GM10248 (cell line): ENCODE measurements around the gene C1QTNF8.

ENCODE experiments used
- CTCF ChIA-PET: fragments of 300-600 bp; sonication (Branson Sonifier 250); formaldehyde crosslinking; extraction: SDS; loops from one replicate; lab custom pipeline; 2021; ENCODE audit warnings: antibody characterized with exemption; lab: Yijun Ruan, JAX
- POLR2A ChIA-PET: fragments of 350-650 bp; sonication (Branson Sonifier 250); formaldehyde crosslinking; extraction: SDS; loops from one replicate; lab custom pipeline; 2020; ENCODE audit warnings: antibody characterized with exemption; lab: Yijun Ruan, JAX
- DNase-seq: peaks from one replicate; pipeline ENCODE4 v3.0.0; 2012; ENCODE audit errors: extremely low spot score
- TF ChIP-seq, protein P1 (sequence below): IDR thresholded peaks from 2 replicates; pipeline ENCODE4 v1.5.1; 2012; ENCODE audit warnings: mild to moderate bottlenecking, low read depth; ENCODE audit errors: extremely low read depth, missing control alignments, control extremely low read depth

The C1QTNF8 gene

GRCh38 chr16:1106659-1107058, 10.6 kb upstream of the C1QTNF8 start:
- no peak for DNase-seq
- TF ChIP-seq, protein P1, sequence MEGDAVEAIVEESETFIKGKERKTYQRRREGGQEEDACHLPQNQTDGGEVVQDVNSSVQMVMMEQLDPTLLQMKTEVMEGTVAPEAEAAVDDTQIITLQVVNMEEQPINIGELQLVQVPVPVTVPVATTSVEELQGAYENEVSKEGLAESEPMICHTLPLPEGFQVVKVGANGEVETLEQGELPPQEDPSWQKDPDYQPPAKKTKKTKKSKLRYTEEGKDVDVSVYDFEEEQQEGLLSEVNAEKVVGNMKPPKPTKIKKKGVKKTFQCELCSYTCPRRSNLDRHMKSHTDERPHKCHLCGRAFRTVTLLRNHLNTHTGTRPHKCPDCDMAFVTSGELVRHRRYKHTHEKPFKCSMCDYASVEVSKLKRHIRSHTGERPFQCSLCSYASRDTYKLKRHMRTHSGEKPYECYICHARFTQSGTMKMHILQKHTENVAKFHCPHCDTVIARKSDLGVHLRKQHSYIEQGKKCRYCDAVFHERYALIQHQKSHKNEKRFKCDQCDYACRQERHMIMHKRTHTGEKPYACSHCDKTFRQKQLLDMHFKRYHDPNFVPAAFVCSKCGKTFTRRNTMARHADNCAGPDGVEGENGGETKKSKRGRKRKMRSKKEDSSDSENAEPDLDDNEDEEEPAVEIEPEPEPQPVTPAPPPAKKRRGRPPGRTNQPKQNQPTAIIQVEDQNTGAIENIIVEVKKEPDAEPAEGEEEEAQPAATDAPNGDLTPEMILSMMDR: no peak
- CTCF ChIA-PET: no interaction called here
- POLR2A ChIA-PET: no interaction called here

GRCh38 chr16:1105888-1106620, 10.0 kb upstream of the C1QTNF8 start:
- TF ChIP-seq, protein P1: peak; percentile 71
- ChIA-PET POLR2A (no interaction called here), CTCF (no interaction called here)
- peak; percentile 68 for DNase-seq

- ChIA-PET CTCF (interaction anchor here (0.7 to 1.6 kb wide), 12 partner anchors 8 to 396 kb away, joined by 3 to 7 read pairs (median 4); partner anchors contain the start of genes CHTF18, GNG13 and RPUSD1), POLR2A (no interaction called here)
- TF ChIP-seq, protein P1: no peak
- no peak for DNase-seq
Observed at GRCh38 chr16:1103636-1103980, 7.6 kb upstream of the C1QTNF8 start.

- TF ChIP-seq, protein P1: peak; percentile 91
- peak; percentile 89 for DNase-seq
- POLR2A ChIA-PET: no interaction called here
- CTCF ChIA-PET: interaction anchor here (0.7 to 1.6 kb wide), 13 partner anchors 8 to 396 kb away, joined by 3 to 7 read pairs (median 3); partner anchors contain the start of genes CHTF18, GNG13 and RPUSD1
Observed at GRCh38 chr16:1102921-1103635, 7.0 kb upstream of the C1QTNF8 start.

DNA sequence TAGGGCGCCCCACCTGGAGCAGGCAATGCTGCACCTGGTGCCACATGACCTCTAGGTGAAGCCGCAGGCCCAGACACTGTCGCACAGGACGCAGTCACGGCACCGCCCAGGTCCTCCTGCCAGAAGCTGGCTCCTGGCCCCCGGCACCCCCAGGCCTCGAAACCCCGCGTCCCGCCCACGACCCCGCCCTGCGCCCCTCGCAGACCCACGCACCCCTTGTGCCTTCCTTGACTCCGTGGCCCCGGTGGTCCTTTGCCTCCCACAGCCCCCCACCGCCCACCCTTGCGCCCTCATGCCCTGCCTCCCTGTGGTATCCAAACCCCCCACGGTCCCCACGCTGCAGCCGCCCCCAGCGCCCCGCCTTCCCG, 6.3 kb upstream of the C1QTNF8 start:
- no peak for DNase-seq
- ChIA-PET CTCF (interaction anchor here (1.0 to 1.3 kb wide), 3 partner anchors 16 to 390 kb away, joined by 3 to 7 read pairs (median 5); no protein-coding TSS in a partner anchor), POLR2A (no interaction called here)
- TF ChIP-seq, protein P1: no peak

- ChIA-PET CTCF (no interaction called here), POLR2A (no interaction called here)
- no peak for DNase-seq
- TF ChIP-seq, protein P1: no peak
Observed at GRCh38 chr16:1101573-1102332, 5.7 kb upstream of the C1QTNF8 start.
